Measurements from ENCODE around the gene LRRC3.

GRCh38 chr21:44473915-44474555 is 18.7 kb downstream of the LRRC3 start:
- TF ChIP-seq CTCF (IDR thresholded peaks at IDR 0.05) = no peak
- TF ChIP-seq EZH2 (IDR thresholded peaks at IDR 0.05) = no peak

All from neural progenitor cell (in vitro differentiated cells).